AG04450 (cell line): Measurements from ENCODE around the gene LAMA5. TPM values are rescaled to one million over a fixed set of nuclear protein-coding genes. Genes with fewer than 3 reads are reported as not detected.
A peak's percentile ranks its signal among the peaks of the same experiment; 100 is the strongest.

Experiments
- CTCF ChIA-PET: fragments of 300-600, 350-600 bp; formaldehyde crosslinking; extraction: SDS; loops from one replicate; lab custom pipeline; 2022; ENCODE audit warnings: antibody characterized with exemption, inconsistent platforms; lab: Charles Lee
- POLR2A ChIA-PET: fragments of 350-600 bp; formaldehyde crosslinking; extraction: SDS; loops from one replicate; lab custom pipeline; 2021; ENCODE audit warnings: antibody characterized with exemption, inconsistent platforms; lab: Yijun Ruan, JAX
- DNase-seq: peaks from one replicate; pipeline ENCODE4 v3.0.0-alpha.2; 2011; ENCODE audit warnings: low read depth, low spot score
- H3K27ac ChIP-seq: one replicate; pipeline ENCODE4 v1.5.1; 2012; ENCODE audit warnings: low read depth, low read length, control low read depth
- H3K27me3 ChIP-seq: one replicate; pipeline ENCODE4 v1.6.0; 2012; ENCODE audit warnings: low read length; ENCODE audit not compliant: control insufficient read depth, insufficient read depth
- H3K4me3 ChIP-seq: 2 replicates; pipeline ENCODE4 v1.5.1; 2011; ENCODE audit warnings: mild to moderate bottlenecking, low read depth, low read length, control low read depth
- H3K9me3 ChIP-seq: 2 replicates; pipeline ENCODE4 v1.5.1; 2012; ENCODE audit warnings: low read length; ENCODE audit not compliant: control insufficient read depth, insufficient read depth
- CTCF ChIP-seq: IDR thresholded peaks from 2 replicates; pipeline ENCODE4 v1.5.1; 2011; ENCODE audit warnings: low read depth, low read length, control low read depth, inconsistent platforms
- polyA plus RNA-seq: library from polyadenylated mRNA; depleted of rRNA; stranded (reverse); fragments of >200 nt; gene quantifications from 2 replicates; pipeline ENCODE4 v1.2.3, GENCODE V29; 2011

Gene LAMA5
- polyA plus RNA-seq, 1 experiment, result 1.9 TPM

- no peak overlapping the region for H3K4me3 ChIP-seq
- TF ChIP-seq CTCF, result peak; percentile 91
- H3K27ac ChIP-seq, result no peak overlapping the region
- no peaks in the 10 kb centered on the region for H3K27me3 ChIP-seq
- POLR2A ChIA-PET, result interaction anchor here (0.6 kb wide), 1 partner anchor 38 kb away, joined by 3 read pairs; no protein-coding TSS in a partner anchor
- DNase-seq, result no peak
- CTCF ChIA-PET, result interaction anchor here (0.6 to 1.9 kb wide), 19 partner anchors 10 to 371 kb away, joined by 3 to 35 read pairs (median 4); partner anchors contain the start of gene ADRM1
- H3K9me3 ChIP-seq, result no peaks in the 10 kb centered on the region; the same call in 1 of the 2 replicates
These were observed 15.4 kb upstream of the LAMA5 start for GRCh38 chr20:62382306-62383198.

- no peaks in the 10 kb centered on the region for H3K27me3 ChIP-seq
- ChIA-PET POLR2A (no interaction called here), CTCF (interaction anchor here (0.9 to 1.9 kb wide), 5 partner anchors 9 to 82 kb away, joined by 3 to 35 read pairs (median 16); partner anchors contain the start of gene ADRM1)
- H3K9me3 ChIP-seq, result no peaks in the 10 kb centered on the region; the same call in 1 of the 2 replicates
- H3K4me3 ChIP-seq, result no peak overlapping the region
- no peak for DNase-seq
- no peak overlapping the region for H3K27ac ChIP-seq
- no peak for TF ChIP-seq CTCF
These were observed 14.7 kb upstream of the LAMA5 start for GRCh38 chr20:62381842-62382241.

- no peaks in the 10 kb centered on the region for H3K27me3 ChIP-seq
- no peak overlapping the region for H3K27ac ChIP-seq
- TF ChIP-seq CTCF, result no peak
- ChIA-PET CTCF (interaction anchor here (1.6 kb wide), 1 partner anchor 80 kb away, joined by 6 read pairs; no protein-coding TSS in a partner anchor), POLR2A (no interaction called here)
- H3K4me3 ChIP-seq, result no peak overlapping the region
- DNase-seq, result no peak
- H3K9me3 ChIP-seq, result no peaks in the 10 kb centered on the region; the same call in 1 of the 2 replicates
These were observed 14.2 kb upstream of the LAMA5 start for GRCh38 chr20:62381202-62381797.

GRCh38 chr20:62378215-62378614, 11.1 kb upstream of the LAMA5 start:
- Histone ChIP-seq H3K27me3 (no peaks in the 10 kb centered on the region), H3K9me3 (peaks cover 9% of the 10 kb centered on the region), H3K27ac (peak overlapping the region; percentile 2), H3K4me3 (no peak overlapping the region)
- POLR2A ChIA-PET, result no interaction called here
- CTCF ChIA-PET, result interaction anchor here (1.0 kb wide), 1 partner anchor 77 kb away, joined by 3 read pairs; no protein-coding TSS in a partner anchor
- no peak for DNase-seq
- TF ChIP-seq CTCF, result no peak
